ENCODE data around the gene AGBL1.
"Not testable (repeated sequence)": the region's sequence is repeated elsewhere in the genome, so short reads cannot be mapped to it uniquely, and the experiment has no call there.

Gene AGBL1

DNA sequence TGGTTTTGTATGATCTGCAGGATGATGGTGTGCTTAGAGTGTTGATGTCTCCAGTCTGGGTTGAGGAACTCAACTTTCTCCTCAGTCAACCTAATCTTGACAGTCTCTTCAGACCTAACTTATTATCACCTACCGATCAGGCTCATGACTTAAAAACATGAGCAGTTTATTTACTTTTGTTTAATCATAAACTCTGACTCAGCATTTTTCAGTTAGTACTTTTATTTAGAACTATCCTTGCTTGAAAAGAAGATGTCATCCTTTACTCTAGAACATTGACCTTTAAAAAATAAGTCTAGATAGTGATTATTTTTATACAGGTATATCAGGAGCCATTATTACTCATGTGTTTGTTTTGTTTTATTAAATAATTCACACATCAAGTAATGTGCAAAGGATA, 414.8 kb downstream of the AGBL1 start:
- no peak for DNase-seq (ENCODE audit: low read depth in 3 of 3, low spot score in 1 of 3)

DNA sequence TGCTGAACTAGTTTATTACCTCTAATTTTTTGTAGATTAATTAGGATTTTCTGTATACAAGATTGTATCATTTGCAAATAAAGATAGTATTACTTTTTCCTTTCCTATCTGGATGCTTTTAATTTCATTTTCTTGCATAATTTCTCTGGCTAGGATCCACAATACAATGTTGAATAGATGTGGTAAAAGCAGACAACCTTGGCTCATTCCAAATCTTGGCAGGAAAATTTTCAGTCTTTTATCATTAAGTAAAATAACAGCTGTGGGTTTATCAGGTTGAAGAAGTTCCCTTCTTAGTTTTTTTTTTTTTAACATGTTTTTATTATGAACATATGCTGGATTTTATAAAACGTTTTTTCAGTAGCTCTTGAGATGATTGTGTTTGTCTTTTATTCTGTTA, 422.6 kb downstream of the AGBL1 start:
- DNase-seq (ENCODE audit: low read depth in 3 of 3, low spot score in 1 of 3): no peak

DNA sequence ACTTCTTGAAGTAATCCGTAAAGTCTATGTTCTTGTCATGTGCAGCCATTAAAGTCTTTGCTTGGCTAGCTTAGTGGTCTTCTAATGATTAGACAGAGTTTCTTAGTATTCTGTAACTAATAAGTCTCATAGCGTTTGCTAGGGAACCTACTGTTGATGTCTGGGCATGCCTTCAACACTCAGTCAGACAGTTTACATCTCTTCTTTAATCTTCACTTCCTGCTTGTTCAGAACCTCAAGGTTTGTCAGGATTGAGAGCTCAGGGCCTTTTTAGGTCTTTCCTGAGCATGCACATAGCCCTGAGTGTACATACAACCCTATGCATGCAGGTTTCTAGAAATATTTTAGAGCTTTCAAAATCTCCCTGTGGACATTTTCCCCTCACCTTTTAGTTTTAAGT, 426.3 kb downstream of the AGBL1 start:
- DNase-seq (ENCODE audit: low read depth in 3 of 3, low spot score in 1 of 3): no peak

DNA sequence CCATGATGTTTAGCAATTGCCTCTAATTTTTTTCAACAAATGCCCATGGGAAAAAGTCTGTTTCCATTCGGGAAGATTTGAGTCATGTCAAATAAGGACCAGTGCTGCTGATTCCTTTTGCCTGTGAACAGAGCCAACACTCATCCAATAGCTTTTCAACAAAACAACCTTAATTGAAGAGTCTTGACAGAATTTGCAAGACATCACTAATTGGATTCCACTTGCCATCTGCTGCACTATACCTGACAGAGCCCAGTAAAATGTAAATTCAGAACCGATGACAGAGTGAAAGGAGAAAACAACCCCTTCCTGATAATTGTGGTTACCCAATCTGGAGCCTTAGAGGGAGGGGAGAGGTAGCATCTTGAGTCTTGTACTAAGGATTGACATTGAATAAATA, 426.7 kb downstream of the AGBL1 start:
- no peak for DNase-seq (ENCODE audit: low read depth in 3 of 3, low spot score in 1 of 3)

DNA sequence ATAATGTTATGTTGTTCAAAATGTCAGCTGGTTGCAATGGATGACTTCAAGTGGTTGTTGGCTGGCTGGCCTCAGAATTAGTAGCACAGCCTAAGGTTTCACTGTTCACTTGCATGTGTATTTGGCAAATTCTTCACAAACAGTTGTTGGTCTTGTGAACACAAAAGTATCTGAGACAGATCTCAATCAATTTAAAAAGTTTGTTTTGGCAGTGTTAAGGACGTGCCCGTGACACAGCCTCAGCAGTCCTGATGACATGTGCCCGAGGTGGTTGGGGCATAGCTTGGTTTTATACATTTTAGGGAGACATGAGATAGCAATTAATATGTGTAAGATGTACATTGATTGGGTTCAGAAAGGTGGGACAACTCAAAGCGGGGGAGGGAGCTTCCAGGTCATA, 436.0 kb downstream of the AGBL1 start:
- DNase-seq (ENCODE audit: low read depth in 3 of 3, low spot score in 1 of 3): no peak

DNA sequence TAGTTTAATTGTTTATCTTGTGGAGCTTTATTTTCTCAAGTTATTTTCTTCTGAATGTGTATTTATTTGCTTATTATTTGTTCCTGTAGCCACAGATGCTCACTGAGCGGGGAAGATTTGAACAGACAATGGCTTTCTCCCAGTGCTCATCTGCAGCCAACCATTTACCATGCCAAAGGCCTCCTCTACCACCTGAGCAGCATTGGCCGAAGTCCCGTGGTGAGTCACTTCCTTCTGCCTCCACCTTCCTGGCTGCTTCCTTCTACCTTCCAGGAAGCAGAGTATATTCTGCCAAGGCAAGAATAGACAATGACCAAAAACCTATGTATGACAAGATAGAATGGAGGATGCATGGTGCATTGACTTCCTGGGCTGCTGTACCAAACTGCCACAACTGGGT, 443.1 kb downstream of the AGBL1 start:
- no peak for DNase-seq (ENCODE audit: low read depth in 3 of 3, low spot score in 1 of 3)

DNA sequence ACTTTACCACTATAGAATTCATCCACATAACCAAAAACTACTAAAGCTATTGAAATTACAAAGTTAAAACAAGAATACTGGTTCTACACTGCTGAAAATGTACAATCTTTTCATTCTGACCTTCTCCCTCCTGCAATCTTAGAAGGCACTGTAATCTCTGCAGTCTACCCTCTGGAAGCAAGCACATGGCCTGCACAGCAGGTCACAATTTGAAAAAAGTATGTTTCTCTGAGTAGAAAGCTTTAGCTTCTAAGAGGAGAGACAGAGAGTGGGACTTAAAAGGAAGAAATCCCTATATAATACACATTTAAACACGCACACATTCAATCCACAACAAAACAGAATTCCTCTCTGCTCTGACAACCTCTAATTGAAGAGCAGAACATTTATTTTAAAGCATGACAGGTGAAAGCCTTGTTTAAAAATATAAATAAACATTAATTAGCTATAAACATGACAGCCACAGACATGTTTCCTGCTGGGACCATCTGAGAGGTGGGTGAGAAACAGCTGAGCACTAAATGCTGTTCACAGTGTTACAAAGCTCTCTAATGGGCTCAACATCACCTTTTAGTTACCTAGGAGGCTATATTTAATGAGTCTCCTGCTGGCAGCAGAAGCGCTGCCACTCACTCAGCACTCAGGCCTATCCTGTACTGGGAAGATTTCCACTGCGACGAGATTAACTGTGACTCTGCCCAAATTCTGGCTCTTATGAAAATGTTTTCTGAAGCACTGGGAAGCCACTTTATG, 447.4 kb downstream of the AGBL1 start:
- no peak for DNase-seq (ENCODE audit: low read depth in 3 of 3, low spot score in 1 of 3)

DNA sequence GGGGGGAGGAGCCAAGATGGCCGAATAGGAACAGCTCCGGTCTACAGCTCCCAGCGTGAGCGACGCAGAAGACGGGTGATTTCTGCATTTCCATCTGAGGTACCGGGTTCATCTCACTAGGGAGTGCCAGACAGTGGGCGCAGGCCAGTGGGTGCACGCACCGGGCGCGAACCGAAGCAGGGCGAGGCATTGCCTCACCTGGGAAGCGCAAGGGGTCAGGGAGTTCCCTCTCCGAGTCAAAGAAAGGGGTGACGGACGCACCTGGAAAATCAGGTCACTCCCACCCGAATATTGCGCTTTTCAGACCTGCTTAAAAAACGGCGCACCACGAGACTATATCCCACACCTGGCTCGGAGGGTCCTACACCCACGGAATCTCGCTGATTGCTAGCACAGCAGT, 448.4 kb downstream of the AGBL1 start:
- not testable (repeated sequence) for DNase-seq (ENCODE audit: low read depth in 3 of 3, low spot score in 1 of 3)

DNA sequence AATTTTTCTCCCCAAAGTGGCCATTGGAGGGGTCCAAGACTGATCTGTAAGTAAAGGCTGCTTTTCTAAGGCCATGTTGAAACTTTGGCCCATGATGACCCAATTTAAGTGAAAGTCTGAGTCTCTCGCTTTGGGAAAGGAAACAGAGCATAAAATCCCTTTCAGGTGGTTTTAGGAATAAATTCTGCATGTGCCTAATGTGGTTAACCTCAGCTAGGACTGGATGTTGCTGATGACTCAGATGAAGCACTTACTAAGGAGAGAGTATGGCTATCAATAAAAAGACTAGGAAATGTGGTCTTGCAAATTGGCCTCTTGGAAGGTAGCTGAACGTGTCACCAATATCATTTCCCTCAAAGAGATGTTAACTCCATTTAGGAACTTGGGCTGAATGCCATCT, 458.5 kb downstream of the AGBL1 start:
- no peak for DNase-seq (ENCODE audit: low read depth in 3 of 3, low spot score in 1 of 3)

DNA sequence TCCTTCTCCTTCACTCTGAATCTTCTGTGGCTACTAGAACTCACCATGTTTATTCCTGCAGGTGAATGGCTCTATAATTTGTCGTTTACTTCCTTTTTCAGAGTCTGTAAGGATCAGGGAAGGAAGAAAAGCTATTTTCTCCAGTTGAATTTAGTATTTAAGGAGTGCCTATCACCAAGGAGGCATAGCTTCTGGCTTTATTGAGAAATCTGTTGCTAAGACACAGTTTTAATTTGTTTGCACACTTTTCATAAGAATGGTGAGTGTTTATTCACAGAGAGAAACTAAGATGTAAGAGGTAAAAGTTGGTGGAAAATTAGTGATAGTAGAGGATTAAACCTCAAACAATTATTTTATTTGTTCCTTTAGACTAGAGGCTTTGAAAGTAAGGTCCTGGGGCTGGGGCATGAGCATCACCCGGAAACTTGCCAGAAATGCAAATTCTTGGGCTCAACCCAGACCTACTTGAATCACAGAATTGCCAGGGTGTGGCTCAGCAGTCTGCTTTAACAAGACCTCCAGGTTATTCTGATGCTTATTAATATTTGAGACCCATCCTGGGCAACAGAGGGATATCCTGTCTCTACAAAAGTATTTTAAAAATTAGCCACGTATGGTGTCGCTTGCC, 461.3 kb downstream of the AGBL1 start:
- DNase-seq (ENCODE audit: low read depth in 3 of 3, low spot score in 1 of 3): no peak

DNA sequence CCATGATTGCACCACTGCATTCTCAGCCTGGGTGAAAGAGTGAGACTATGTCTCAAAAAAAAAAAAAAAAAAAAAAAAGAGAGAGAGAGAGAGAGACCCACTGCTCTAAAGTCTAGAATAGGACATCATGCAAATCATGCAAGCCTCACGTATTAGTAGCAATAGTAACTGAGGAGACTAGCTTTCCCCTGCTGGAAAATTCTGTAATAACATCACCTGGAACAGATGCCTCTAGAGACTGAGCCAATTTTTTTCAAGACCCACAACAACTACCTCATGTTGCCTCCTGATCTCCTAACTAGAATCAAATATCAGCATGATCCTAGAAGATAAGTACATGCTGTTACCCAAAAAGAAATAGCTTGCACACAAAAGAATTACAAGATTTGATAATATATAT, 461.9 kb downstream of the AGBL1 start:
- DNase-seq (ENCODE audit: low read depth in 3 of 3, low spot score in 1 of 3): no peak

DNA sequence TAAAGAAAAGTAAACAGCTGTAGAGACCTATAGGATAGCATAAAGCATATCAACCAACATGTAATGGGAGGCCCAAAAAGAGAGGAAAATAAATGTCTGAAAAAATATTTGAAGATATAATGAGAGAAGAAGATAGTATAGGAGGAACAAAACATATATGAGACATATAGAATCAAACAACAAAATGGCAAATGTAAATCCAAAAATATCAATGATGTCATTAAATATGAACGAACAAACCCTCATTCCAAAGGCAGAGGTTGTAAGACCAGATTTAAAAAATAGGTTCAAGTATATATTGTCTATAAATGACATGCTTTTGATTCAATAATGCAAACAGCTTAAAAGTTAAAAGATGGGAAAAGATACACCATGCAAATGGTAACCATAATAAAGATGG, 470.4 kb downstream of the AGBL1 start:
- DNase-seq (ENCODE audit: low read depth in 3 of 3, low spot score in 1 of 3): no peak

DNA sequence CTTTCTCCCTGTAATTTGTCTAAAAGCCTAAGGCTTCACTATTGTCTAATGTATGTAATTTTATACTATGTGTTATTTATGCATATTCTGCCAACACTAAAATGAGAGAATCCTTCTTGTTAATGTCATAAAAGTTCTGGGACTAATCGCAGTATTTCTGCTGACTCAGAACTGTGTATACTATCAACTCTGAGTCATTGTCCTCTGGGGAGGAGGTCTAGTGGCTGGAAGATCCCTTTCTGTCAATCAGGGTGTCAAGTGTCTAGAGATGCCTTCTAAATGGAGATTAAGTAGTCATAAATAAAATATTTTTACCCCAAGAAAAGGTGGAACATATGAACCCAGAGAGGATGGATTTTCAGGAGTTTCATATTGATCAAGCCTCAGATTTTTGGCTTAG, 473.4 kb downstream of the AGBL1 start:
- no peak for DNase-seq (ENCODE audit: low read depth in 3 of 3, low spot score in 1 of 3)

DNA sequence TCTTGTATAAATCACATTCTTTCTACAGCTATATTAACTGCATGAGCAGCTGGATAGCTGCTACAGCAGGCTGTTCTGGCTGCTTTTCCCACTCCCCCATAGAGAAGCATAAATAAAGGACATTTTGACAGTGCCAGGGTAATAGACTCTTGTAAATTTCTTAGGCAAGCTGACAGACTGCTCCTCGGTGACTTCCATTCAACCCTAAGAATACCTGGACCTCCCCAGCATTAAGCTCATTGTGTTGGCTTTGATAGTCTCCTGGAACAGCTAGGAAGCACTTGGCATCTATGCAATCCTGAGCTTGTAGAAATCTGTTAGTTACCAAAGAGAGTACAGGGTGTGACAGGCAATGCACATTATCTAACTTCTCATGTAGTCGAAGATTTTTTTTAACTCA, 475.4 kb downstream of the AGBL1 start:
- no peak for DNase-seq (ENCODE audit: low read depth in 3 of 3, low spot score in 1 of 3)

DNA sequence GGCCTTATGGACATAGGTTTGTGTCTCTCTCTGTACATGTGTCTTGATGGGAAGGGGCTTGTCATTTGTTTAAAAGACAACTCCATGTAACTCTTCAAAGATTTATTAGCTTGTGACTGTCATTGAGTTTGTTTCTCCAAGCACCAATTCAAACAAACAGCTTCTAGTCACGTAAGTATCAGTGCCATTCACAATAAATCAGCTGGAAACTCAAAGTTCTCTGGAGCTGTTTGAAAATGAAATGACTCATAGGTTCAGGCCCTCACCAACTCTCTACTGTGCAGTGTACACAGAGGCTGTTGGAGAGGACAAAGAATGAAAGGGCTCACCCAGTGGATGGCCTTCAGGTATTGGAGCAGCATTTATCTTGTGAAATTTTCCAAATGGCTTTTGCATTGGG, 476.3 kb downstream of the AGBL1 start:
- DNase-seq (ENCODE audit: low read depth in 3 of 3, low spot score in 1 of 3): no peak

DNA sequence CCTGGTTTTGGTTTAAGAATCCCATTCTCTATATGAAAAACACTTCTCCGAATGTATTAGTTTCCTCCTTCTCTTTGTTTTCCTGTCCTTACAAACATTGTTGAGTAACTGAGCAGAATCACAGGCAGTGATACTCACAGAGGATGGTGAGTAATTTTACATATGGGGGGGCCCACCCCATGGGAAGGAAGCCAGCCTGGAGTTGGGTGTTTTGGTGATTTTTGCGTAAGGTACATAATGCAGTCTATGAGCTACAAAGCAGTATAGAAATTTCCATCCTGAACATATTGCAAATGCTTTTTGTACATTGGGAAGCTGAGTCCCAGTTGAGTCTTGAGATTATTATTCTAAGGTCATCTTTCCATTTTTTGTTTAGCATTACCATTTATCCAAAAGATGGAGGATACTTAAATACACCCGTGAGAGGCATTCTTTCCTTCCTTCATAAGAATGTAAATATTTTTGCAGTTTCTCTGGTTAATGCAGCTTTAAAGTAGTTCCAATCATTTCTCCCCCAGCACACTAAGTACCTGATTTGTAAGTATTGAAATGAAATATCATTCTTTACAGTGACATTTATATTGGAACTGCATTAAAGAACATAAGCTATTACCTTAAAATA, 476.8 kb downstream of the AGBL1 start:
- no peak for DNase-seq (ENCODE audit: low read depth in 3 of 3, low spot score in 1 of 3)

DNA sequence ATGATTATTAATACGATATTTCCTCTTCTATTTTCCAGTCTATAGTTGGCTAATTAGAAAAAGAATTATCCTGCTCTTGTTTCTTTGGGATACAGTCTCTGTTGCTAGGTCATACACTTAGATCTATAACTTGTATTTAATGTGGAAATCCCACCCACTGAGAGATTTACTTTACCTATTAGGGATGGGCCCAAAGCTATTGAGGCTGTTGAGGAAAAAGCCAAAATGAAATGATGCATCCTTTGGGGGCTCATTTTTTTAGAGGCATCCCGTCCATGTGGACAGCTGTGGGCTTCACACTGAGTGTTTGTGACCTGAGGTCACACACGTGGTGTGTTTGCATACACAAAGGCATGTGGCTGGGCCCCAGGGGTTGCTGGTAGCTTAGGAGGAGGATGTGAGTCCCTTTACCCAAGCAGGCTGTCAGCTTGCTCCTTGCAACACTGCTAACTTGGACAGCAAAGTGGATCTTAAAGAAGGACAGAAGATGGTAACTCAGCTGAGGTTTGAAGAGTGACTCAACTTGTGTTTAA, 477.4 kb downstream of the AGBL1 start:
- no peak for DNase-seq (ENCODE audit: low read depth in 3 of 3, low spot score in 1 of 3)

DNA sequence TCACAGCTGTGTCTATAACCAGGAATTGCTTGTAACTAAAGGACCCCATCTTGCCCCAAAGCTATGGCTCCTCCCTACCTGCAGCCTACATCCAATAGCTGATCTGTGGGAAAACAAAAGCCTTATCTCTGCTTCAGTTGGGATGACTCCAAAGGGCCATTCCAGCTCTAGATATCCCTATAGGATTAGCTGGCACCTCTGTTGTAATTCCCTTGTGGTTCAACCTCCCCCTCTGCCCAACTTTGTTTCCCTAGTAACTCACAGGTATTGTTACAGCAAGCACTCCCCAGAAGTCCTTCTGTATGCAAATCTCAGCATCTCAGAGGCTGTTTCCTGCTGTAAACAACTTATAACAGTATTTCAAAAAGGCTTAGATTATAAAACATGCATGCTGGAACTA, 478.6 kb downstream of the AGBL1 start:
- DNase-seq (ENCODE audit: low read depth in 3 of 3, low spot score in 1 of 3): no peak

DNA sequence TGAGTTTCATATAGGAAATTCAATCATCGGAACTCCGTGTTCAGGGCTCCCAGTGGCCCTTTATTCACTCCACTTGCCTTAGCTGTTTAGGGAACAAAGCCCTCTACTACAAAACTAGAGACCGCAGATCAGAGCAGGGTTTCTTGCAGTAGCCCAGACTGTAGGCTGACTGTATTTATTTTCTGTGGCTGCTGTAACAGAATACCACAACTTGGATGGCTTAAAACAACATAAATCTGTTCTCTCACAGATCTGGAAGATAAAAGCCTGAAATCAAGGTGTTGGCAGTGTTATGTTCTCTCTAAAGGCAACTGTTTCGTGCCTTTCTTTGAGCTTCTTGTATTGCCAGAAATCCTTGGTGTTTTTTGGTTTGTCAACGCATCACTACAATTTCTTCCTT, 479.0 kb downstream of the AGBL1 start:
- no peak for DNase-seq (ENCODE audit: low read depth in 3 of 3, low spot score in 1 of 3)

DNA sequence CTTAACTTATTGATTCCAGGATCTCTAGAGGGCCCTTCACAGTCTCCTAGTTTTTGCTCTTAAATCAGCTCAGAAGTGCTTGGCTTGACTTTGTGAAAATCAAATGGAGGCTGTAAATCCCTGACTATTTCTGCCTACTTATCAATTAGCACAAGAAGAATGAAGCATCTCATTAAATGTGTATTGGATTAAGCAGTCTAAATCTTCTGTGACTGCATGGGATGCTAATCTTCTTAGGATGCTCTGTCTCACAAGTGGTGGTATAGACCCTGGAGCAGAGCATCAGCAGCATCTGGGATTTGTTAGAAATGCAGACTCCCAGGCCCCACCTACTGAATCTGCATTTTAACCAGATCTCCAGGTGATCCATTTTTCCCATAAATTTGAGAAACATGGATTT, 488.7 kb downstream of the AGBL1 start:
- no peak for DNase-seq (ENCODE audit: low read depth in 3 of 3, low spot score in 1 of 3)

DNA sequence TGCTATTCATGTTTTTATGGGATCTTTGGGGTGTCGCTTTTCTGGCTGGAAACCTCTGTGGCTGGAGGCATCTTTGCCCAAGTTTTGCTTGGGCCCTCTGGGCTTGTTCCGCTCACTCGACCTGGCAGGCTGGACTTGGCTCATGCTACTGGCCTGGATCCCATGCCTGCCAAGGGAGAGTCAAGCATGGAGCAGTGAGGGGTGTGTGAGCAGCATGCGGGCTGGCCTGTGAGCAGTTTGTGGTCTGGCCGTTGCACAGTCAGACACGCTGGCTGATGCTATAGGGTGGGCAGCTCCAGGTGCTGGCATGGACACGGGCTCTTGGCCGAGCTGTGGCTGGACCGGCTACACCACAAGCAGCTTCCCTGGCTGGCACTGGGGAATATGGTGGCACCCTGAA, 491.1 kb downstream of the AGBL1 start:
- no peak for DNase-seq (ENCODE audit: low read depth in 3 of 3, low spot score in 1 of 3)

DNA sequence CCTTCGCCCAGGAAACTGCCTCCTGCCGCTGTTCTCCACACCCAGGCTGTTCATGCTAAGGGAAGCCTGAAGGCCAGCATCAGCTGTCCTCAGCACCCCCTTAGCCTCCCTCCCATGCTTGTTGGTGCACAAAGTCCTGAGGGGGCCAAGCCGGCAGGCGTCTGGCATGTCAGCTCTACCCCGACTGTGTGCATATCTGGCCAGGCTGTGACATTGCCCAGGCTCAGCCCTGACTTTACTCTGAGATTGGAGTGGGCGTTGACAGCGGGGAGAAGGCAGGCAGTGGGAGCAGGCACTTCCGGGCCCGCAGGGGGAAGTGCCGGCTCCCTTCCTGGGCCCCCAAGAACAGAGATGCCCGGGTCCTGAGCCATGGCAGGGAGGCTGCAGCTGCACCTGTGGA, 492.2 kb downstream of the AGBL1 start:
- DNase-seq (ENCODE audit: low read depth in 3 of 3, low spot score in 1 of 3): no peak

Data from stimulated activated CD4-positive, alpha-beta T cell treated with anti-CD3 and anti-CD28 coated beads, TNF-alpha, amount 100 ng/mL, for 1 hour (primary cell).